Fibroblast of pulmonary artery (primary cell): ENCODE measurements around the gene PDK1.

Source experiments
- DNase-seq: peaks from one replicate; pipeline ENCODE4 v3.0.0-alpha.2; 2010; ENCODE audit warnings: low read depth
- H3K4me3 ChIP-seq: replicated peaks from 2 replicates; pipeline ENCODE4 v1.5.1; 2011; ENCODE audit warnings: low read depth, mild to moderate bottlenecking, control low read depth, low read length, moderate library complexity
- TF ChIP-seq, protein P1 (sequence below): IDR thresholded peaks from 2 replicates; pipeline ENCODE4 v1.5.1; 2011; ENCODE audit warnings: mild to moderate bottlenecking, control low read depth, low read length, inconsistent platforms; ENCODE audit errors: missing control alignments

PDK1 gene

DNA sequence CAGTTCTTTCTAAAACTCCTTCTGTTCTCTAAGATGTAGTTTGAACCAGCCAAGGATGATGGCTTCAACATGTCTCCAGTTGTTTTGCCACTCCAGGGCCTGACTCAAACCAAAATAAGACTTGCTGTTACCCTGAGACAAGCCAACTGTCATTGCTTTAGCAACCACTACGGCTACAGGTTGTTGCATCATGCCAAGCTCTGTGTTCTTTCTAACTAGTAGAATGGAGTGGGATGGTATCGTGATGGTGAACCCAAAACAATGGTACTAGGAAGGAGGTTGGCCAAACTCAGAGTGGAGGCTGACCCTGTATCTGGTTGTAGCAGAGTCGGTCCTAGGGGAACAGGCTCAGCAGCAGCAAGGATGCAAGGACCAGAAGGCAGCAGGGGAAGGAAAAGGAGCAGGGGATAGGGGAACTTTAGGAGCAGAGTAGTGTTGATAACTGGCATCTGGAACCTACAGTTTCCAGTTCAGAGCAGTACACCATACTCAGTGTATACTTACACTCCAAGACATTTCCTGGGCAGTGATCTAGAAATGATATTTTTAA is 51.6 kb downstream of the PDK1 start:
- TF ChIP-seq, protein P1, sequence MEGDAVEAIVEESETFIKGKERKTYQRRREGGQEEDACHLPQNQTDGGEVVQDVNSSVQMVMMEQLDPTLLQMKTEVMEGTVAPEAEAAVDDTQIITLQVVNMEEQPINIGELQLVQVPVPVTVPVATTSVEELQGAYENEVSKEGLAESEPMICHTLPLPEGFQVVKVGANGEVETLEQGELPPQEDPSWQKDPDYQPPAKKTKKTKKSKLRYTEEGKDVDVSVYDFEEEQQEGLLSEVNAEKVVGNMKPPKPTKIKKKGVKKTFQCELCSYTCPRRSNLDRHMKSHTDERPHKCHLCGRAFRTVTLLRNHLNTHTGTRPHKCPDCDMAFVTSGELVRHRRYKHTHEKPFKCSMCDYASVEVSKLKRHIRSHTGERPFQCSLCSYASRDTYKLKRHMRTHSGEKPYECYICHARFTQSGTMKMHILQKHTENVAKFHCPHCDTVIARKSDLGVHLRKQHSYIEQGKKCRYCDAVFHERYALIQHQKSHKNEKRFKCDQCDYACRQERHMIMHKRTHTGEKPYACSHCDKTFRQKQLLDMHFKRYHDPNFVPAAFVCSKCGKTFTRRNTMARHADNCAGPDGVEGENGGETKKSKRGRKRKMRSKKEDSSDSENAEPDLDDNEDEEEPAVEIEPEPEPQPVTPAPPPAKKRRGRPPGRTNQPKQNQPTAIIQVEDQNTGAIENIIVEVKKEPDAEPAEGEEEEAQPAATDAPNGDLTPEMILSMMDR: no peak
- peak; percentile 17 for DNase-seq
- no peak overlapping the region for H3K4me3 ChIP-seq

- no peak overlapping the region for H3K4me3 ChIP-seq
- DNase-seq: no peak
- TF ChIP-seq, protein P1: no peak
These were observed 53.6 kb downstream of the PDK1 start for GRCh38 chr2:172609488-172609887.

GRCh38 chr2:172612051-172612450 is 56.2 kb downstream of the PDK1 start:
- no peak for DNase-seq
- TF ChIP-seq, protein P1: no peak
- H3K4me3 ChIP-seq: no peak overlapping the region

- DNase-seq: peak; percentile 18
- no peak overlapping the region for H3K4me3 ChIP-seq
- TF ChIP-seq, protein P1: no peak
These were observed 57.1 kb downstream of the PDK1 start for GRCh38 chr2:172613040-172613439.

DNA sequence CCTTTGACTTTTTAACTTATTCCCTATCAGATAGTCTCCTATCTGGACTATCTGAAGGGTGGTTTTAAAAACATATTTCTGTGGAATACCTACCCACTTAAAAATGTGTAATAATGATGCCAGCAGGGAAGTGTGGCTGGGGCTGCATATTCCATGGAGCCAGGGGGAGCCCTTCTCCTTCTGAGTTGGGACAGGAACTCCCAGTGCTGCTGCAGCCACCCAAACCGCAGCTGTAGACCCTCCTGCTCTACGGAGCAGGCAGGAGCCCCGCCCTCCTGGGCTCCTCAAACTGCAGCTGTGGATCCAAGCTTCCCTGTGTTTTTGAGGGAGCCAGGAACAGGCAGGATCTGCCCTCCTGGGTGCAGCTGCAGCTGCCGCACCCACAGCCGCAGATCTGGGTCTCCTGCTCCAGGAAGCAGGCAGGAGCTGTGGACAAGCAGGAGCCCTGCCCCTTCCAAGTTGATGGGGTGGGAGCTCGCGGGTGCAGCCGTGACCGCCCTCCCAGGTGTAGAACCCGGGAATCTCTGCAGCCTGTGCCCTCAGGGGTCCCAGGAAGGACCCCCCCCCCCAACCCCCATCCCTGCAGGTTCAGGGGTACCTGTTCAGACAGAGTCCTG is 57.8 kb downstream of the PDK1 start:
- TF ChIP-seq, protein P1: no peak

GRCh38 chr2:172614932-172615331 is 59.0 kb downstream of the PDK1 start:
- H3K4me3 ChIP-seq: no peak overlapping the region
- TF ChIP-seq, protein P1: no peak
- DNase-seq: no peak

More for the DNA sequence above, 57.8 kb downstream of the PDK1 start:
- DNase-seq: no peak
- no peak overlapping the region for H3K4me3 ChIP-seq

DNA sequence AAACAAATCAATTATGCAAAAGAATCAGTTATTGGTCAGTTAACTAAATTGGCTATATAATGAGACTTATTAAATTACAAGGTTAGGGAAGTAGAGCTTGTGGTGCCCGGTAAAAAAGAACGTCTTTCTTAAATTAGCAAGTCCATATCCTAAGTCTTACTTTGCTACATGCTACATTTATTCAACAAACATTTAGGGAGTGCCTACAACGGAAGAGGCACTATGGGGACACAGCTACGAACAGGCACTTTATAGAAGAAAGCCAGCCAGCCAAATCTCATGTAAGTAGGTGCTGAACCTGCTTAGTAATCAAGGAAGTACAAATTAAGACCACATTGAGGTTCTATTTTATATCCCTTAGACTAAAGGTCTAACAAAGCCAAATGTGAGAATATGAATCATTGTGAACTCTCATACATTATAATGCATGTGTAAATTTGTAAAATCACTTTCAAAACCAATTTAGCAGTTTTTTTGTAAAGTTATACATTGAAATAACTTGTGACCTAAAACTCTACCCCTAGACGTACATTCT is 59.9 kb downstream of the PDK1 start:
- no peak for DNase-seq
- no peak overlapping the region for H3K4me3 ChIP-seq
- TF ChIP-seq, protein P1: no peak
